C4-2B (cell line): Measurements from ENCODE around the gene TSHZ3.

Source experiments
- H3K27ac ChIP-seq: fragments of 450-650 bp; 2 replicates; pipeline ENCODE4 v1.5.1; 2017
- ZFX ChIP-seq: fragments of 450-650 bp; IDR thresholded peaks from 2 replicates; pipeline ENCODE4 v1.6.1; 2017
- TF ChIP-seq, protein P1 (sequence below): fragments of 450-650 bp; conservative IDR thresholded peaks from 2 replicates; pipeline ENCODE4 v1.5.1; 2017; ENCODE audit warnings: mild to moderate bottlenecking

TSHZ3 gene

DNA sequence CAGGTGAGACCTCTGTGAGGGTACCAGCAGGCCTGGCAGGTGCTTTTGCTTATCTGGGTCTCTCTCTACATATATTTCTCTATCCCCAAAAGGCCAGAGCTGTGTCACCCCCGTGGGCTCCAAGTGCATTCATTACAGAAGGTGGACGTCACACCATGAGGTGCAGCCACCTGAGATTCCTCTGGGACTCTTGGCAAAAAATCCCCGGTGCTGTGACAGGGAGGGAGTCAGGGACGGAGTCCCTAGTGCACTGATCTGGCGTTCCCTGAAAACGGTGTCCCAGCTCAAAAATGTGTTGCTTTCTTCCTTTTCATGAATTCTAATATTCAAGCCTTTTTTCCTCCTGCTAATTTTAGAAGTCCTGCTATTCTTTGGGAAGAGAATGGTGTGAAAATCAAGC is 13.5 kb downstream of the TSHZ3 start:
- no peak for TF ChIP-seq ZFX
- TF ChIP-seq, protein P1, sequence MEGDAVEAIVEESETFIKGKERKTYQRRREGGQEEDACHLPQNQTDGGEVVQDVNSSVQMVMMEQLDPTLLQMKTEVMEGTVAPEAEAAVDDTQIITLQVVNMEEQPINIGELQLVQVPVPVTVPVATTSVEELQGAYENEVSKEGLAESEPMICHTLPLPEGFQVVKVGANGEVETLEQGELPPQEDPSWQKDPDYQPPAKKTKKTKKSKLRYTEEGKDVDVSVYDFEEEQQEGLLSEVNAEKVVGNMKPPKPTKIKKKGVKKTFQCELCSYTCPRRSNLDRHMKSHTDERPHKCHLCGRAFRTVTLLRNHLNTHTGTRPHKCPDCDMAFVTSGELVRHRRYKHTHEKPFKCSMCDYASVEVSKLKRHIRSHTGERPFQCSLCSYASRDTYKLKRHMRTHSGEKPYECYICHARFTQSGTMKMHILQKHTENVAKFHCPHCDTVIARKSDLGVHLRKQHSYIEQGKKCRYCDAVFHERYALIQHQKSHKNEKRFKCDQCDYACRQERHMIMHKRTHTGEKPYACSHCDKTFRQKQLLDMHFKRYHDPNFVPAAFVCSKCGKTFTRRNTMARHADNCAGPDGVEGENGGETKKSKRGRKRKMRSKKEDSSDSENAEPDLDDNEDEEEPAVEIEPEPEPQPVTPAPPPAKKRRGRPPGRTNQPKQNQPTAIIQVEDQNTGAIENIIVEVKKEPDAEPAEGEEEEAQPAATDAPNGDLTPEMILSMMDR = no peak
- no peak overlapping the region for H3K27ac ChIP-seq

DNA sequence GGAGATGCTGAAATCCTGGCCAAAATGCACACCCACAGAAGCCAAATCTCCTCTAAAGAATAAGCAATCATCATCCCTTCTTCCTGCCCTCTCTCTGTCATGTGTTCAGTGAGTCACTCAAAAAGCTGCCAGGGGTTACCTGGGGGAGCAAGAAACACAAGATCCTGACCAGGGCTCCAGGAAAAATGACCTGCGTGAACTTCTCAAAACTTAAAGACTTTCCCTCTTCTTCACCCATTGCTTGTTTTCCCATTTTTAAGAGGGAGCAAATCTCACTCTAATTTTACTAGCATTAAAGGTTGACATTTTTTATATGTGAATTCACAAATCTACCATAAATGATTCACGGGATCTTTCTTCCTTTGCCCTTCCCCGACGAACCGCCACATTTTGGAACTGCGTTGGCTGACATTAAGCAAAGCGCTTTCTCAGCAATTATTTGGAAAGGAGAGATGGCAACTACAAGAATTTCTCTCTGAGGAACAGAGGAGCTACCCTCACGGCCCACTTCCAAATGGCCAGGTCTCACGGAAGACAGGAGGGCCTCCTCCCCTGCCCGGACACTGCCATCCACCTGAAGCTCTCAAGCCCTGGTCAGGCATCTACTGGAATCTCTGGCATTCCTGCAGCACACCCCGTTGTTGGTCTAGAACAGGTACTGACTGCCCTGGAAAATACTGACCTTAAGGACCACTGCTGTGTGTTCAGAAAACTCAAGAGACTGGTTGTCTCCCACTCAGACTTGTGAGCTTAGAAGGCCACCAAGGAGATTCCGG is 14.2 kb downstream of the TSHZ3 start:
- TF ChIP-seq, protein P1 = no peak
- TF ChIP-seq ZFX = no peak
- no peak overlapping the region for H3K27ac ChIP-seq

DNA sequence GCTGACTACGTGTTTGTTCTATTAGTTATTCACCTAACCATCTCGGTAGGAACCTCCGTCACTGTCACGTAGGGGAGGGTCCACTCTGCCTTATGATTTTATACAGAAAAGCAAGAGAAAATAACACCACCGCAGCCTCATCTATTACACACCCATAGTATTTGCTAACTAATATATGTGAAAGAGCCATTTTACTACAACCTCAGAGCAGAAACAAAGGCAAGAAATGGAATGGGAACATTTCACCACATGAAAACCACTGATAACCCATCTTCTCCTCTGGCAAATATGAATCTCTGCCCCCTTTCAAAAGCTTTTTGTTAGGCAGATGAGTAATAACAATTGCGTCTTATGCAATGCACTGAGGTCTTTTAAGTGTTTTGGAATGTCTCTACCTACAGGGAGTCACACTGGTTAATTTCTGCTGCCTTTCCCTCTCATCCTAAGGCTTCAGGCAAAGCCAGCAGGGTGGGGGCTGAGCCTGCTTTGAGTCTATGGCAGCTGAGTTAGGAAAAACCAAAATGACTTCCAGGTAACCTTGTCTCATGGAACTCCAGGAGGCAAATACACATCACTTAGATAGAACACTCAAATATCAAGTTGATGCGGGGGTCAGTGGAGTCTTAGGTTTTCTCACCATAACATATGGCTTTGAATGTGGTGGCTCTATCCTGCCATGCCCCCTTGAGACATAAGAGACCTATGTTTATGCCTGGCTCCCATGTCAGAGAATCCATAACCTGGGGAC is 15.0 kb downstream of the TSHZ3 start:
- no peak for TF ChIP-seq ZFX
- TF ChIP-seq, protein P1 = no peak
- no peak overlapping the region for H3K27ac ChIP-seq

DNA sequence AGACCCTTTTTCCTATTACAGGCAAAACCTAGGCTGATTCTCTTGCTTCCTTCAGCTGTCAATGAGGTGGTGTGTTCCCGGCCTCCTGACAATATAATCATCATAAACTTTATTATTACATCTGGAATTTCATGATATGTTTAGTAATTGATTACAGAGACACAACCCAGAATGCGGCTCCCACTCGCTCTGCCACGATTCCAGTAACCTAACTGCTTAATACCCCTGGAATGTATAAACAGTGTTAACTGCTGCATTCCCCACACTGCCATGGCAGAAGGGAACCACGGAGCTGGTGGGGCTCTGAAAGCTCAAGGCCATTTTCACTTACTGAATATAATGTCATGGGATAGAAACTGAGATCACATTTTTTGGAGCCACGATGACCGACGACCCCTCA is 17.1 kb downstream of the TSHZ3 start:
- TF ChIP-seq, protein P1 = no peak
- no peak for TF ChIP-seq ZFX
- no peak overlapping the region for H3K27ac ChIP-seq

DNA sequence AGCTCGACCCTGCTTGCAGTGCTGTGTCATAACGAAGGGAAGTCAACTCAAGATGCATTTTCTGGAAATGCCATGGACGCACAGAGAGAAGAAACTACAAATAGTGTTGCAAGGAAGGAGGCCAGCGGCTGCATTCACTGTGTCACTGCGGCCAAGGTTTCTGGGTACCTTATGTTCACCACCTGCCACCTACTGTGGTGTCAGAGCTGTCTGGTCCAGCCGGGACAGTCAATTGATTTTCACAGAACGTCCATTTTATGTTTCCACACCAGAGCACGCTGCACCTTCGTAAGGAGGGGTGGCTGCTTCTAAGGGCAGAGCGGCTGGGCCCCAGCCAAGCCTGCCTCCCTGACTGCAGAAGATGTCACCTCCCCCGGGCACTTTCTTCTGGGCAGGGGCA is 17.7 kb downstream of the TSHZ3 start:
- H3K27ac ChIP-seq = no peak overlapping the region
- TF ChIP-seq, protein P1 = no peak

DNA sequence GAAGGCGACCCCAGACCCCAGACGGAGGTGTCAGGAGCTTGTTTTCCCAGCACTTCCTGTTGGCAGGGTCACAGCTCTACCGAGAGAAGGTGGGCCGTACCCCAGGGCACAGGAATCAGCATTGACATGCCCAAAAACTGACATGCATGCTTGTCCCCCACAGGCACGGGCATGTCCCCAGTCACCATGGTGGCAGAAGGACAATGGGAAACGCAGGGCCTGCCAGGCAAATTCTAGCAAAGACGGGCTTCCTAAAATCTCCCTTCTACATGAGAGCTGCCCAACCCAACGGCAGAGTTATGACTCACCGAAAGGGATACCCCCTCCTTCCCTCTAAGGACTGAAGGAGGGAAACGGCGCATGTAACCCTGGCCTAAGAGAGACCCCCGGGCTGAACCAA is 18.5 kb downstream of the TSHZ3 start:
- TF ChIP-seq, protein P1 = no peak
- no peak for TF ChIP-seq ZFX
- H3K27ac ChIP-seq = no peak overlapping the region

DNA sequence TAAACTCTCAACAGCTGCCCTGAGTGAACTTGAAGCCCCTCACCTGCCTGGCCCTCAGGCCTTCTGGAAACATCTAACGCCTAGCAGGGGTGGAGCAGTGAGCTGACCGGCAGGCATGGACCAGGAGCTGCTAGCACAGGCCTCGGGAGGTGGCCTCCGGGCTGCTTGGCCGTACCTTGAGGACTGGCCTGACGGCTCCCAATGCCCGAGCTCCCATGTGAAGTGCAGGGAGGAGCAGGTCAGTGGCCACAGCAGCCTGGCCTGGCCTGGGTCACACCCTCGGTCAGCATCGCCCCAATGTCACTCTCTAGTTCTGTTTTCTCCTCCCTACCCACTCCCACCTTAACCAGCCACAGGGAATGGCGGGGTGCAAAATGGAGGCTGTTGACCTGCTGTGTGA is 19.0 kb downstream of the TSHZ3 start:
- no peak for TF ChIP-seq ZFX
- TF ChIP-seq, protein P1 = no peak
- H3K27ac ChIP-seq = no peak overlapping the region
